ENCODE measurements around the gene SIGLEC5. TPM values are rescaled to one million over a fixed set of nuclear protein-coding genes. Genes with fewer than 3 reads are reported as not detected.

The SIGLEC5 gene
- total RNA-seq, 4 donors from 2014 or later: 0.67 to 0.94 TPM; not detected in 2

GRCh38 chr19:51586103-51586728 lies 44.0 kb downstream of the SIGLEC5 start:
- H3K4me3 ChIP-seq: no peak overlapping the region
- H3K9me3 ChIP-seq: peaks cover 0 to 17% (median 3%) of the 10 kb centered on the region in 3 donors
- H3K36me3 ChIP-seq: peaks cover 8 to 70% of the 10 kb centered on the region in 2 donors
- H3K27ac ChIP-seq: no peak overlapping the region
- WGBS, 2 donors (ENCODE audit: low coverage in 1 of 2): 83 to 100% methylated on average over 1 of the region's 1 CpG
- no peak for ATAC-seq
- no peaks in the 10 kb centered on the region for H3K4me1 ChIP-seq
- no peak for TF ChIP-seq EP300 (IDR thresholded peaks at IDR 0.05)
- TF ChIP-seq POLR2A (IDR thresholded peaks at IDR 0.05): no peak
- H3K27me3 ChIP-seq: no peaks in the 10 kb centered on the region

GRCh38 chr19:51576850-51577249 lies 53.4 kb downstream of the SIGLEC5 start:
- Histone ChIP-seq H3K36me3 (peaks cover 0 to 77% of the 10 kb centered on the region in 2 donors), H3K4me1 (peaks cover 0 to 25% (median 10%) of the 10 kb centered on the region in 3 donors), H3K27me3 (no peaks in the 10 kb centered on the region), H3K27ac (no peak overlapping the region), H3K9me3 (no peaks in the 10 kb centered on the region), H3K4me3 (no peak overlapping the region)
- TF ChIP-seq CTCF (IDR thresholded peaks at IDR 0.05) (no peak), EP300 (IDR thresholded peaks at IDR 0.05) (no peak), POLR2AphosphoS5 (IDR thresholded peaks at IDR 0.05) (no peak), POLR2A (IDR thresholded peaks at IDR 0.05) (no peak)
- WGBS, 2 donors (ENCODE audit: low coverage in 1 of 2): 100% methylated on average over 1 to 4 of the region's 6 CpGs
- no peak for ATAC-seq

GRCh38 chr19:51573331-51573730 lies 56.9 kb downstream of the SIGLEC5 start:
- no peaks in the 10 kb centered on the region for H3K9me3 ChIP-seq
- no peak for ATAC-seq
- no peak overlapping the region for H3K4me3 ChIP-seq
- H3K4me1 ChIP-seq: peaks cover 0 to 35% (median 12%) of the 10 kb centered on the region in 3 donors
- no peaks in the 10 kb centered on the region for H3K27me3 ChIP-seq
- H3K27ac ChIP-seq: no peak overlapping the region
- TF ChIP-seq POLR2A (IDR thresholded peaks at IDR 0.05) (no peak), CTCF (IDR thresholded peaks at IDR 0.05) (no peak)
- WGBS, 2 donors (ENCODE audit: low coverage in 1 of 2): 86 to 100% methylated on average over 1 to 3 of the region's 3 CpGs
- H3K36me3 ChIP-seq: peaks cover 0 to 47% of the 10 kb centered on the region in 2 donors

- Histone ChIP-seq H3K4me1 (peaks cover 0 to 35% (median 12%) of the 10 kb centered on the region in 3 donors), H3K4me3 (no peak overlapping the region), H3K27ac (no peak overlapping the region), H3K9me3 (no peaks in the 10 kb centered on the region), H3K27me3 (no peaks in the 10 kb centered on the region), H3K36me3 (peaks cover 0 to 43% of the 10 kb centered on the region in 2 donors)
- ATAC-seq: no peak
- 67 to 80% methylated on average over 1 to 4 of the region's 4 CpGs for WGBS, 2 donors (ENCODE audit: low coverage in 1 of 2)
- TF ChIP-seq POLR2AphosphoS5 (IDR thresholded peaks at IDR 0.05) (no peak), CTCF (IDR thresholded peaks at IDR 0.05) (no peak), POLR2A (IDR thresholded peaks at IDR 0.05) (no peak), EP300 (IDR thresholded peaks at IDR 0.05) (no peak)
Observed at GRCh38 chr19:51572908-51573307, 57.3 kb downstream of the SIGLEC5 start.

GRCh38 chr19:51572410-51572809 lies 57.8 kb downstream of the SIGLEC5 start:
- no peak for TF ChIP-seq POLR2A (IDR thresholded peaks at IDR 0.05)
- no peak for TF ChIP-seq POLR2AphosphoS5 (IDR thresholded peaks at IDR 0.05)
- no peak for TF ChIP-seq CTCF (IDR thresholded peaks at IDR 0.05)
- TF ChIP-seq EP300 (IDR thresholded peaks at IDR 0.05): no peak
- 41 to 90% methylated on average over 2 to 3 of the region's 3 CpGs for WGBS, 2 donors (ENCODE audit: low coverage in 1 of 2)
- no peak overlapping the region for H3K27ac ChIP-seq
- peaks cover 0 to 40% of the 10 kb centered on the region in 2 donors for H3K36me3 ChIP-seq
- H3K27me3 ChIP-seq: no peaks in the 10 kb centered on the region
- H3K4me3 ChIP-seq: peak overlapping the region in 1 of 2 donors; percentile 79
- H3K4me1 ChIP-seq: peaks cover 0 to 35% (median 12%) of the 10 kb centered on the region in 3 donors
- no peak for ATAC-seq
- no peaks in the 10 kb centered on the region for H3K9me3 ChIP-seq

Measured in gastroesophageal sphincter (tissue), 4 donors.